GM18520 (cell line): Measurements from ENCODE around the gene CTAGE9.
"Not testable (repeated sequence)": the region's sequence is repeated elsewhere in the genome, so short reads cannot be mapped to it uniquely, and the experiment has no call there.

Experiments
- ATAC-seq: cut with Tn5 transposase; IDR thresholded peaks from one replicate; pipeline ENCODE4 v1.9.1; 2021; ENCODE audit not compliant: unreplicated experiment

CTAGE9 gene

GRCh38 chr6:131729550-131729949 is 18.7 kb upstream of the CTAGE9 start:
- no peak for ATAC-seq

GRCh38 chr6:131728296-131728939 is 17.6 kb upstream of the CTAGE9 start:
- no peak for ATAC-seq

- ATAC-seq: no peak
Measured at GRCh38 chr6:131727868-131728267, 17.1 kb upstream of the CTAGE9 start.

- ATAC-seq: no peak
Measured at GRCh38 chr6:131727467-131727866, 16.6 kb upstream of the CTAGE9 start.

GRCh38 chr6:131724114-131724513 is 13.3 kb upstream of the CTAGE9 start:
- ATAC-seq: no peak

- no peak for ATAC-seq
Measured at GRCh38 chr6:131721161-131721560, 10.3 kb upstream of the CTAGE9 start.

- no peak for ATAC-seq
Measured at GRCh38 chr6:131717836-131718542, 7.2 kb upstream of the CTAGE9 start.

- not testable (repeated sequence) for ATAC-seq
Measured at GRCh38 chr6:131715567-131715966, 4.8 kb upstream of the CTAGE9 start.

GRCh38 chr6:131703905-131704304 is 6.9 kb downstream of the CTAGE9 start:
- not testable (repeated sequence) for ATAC-seq

- ATAC-seq: not testable (repeated sequence)
Measured at GRCh38 chr6:131700851-131701250, 10.0 kb downstream of the CTAGE9 start.

- no peak for ATAC-seq
Measured at GRCh38 chr6:131696956-131697355, 13.9 kb downstream of the CTAGE9 start.

- no peak for ATAC-seq
Measured at GRCh38 chr6:131694832-131695426, 15.9 kb downstream of the CTAGE9 start.

GRCh38 chr6:131693384-131693783 is 17.4 kb downstream of the CTAGE9 start:
- ATAC-seq: no peak

- ATAC-seq: no peak
Measured at GRCh38 chr6:131692589-131692988, 18.2 kb downstream of the CTAGE9 start.

GRCh38 chr6:131692031-131692430 is 18.8 kb downstream of the CTAGE9 start:
- ATAC-seq: no peak

- peak; percentile 49 for ATAC-seq
Measured at GRCh38 chr6:131688286-131688685, 22.5 kb downstream of the CTAGE9 start.

GRCh38 chr6:131687022-131687421 is 23.8 kb downstream of the CTAGE9 start:
- ATAC-seq: no peak

GRCh38 chr6:131685266-131685780 is 25.5 kb downstream of the CTAGE9 start:
- ATAC-seq: peak; percentile 49

GRCh38 chr6:131683479-131683878 is 27.3 kb downstream of the CTAGE9 start:
- peak; percentile 77 for ATAC-seq

GRCh38 chr6:131682442-131682841 is 28.4 kb downstream of the CTAGE9 start:
- no peak for ATAC-seq

- ATAC-seq: no peak
Measured at GRCh38 chr6:131681585-131681984, 29.2 kb downstream of the CTAGE9 start.

- no peak for ATAC-seq
Measured at GRCh38 chr6:131680868-131681267, 29.9 kb downstream of the CTAGE9 start.
